RWPE2 (cell line): ENCODE results near the gene CHD1L.

ENCODE experiments used
- ATAC-seq: fragments of 200-7000 bp; cut with Tn5 transposase; 3 replicates; pipeline ENCODE4 v1.9.1; 2021; ENCODE audit warnings: low read depth
- DNase-seq: peaks from one replicate; pipeline ENCODE4 v3.0.0-alpha.2; 2020; ENCODE audit warnings: low spot score
- H3K27ac ChIP-seq: fragments of 450-650 bp; 2 replicates; pipeline ENCODE4 v1.5.1; 2017; ENCODE audit warnings: mild to moderate bottlenecking; ENCODE audit not compliant: poor library complexity, severe bottlenecking
- H3K27me3 ChIP-seq: fragments of 250-450 bp; sonication (Bioruptor Pico); 2 replicates; pipeline ENCODE4 v1.5.1; 2021; ENCODE audit warnings: mild to moderate bottlenecking, moderate library complexity; ENCODE audit not compliant: insufficient read depth, poor library complexity, severe bottlenecking
- H3K36me3 ChIP-seq: fragments of 250-450 bp; sonication (Bioruptor Pico); 2 replicates; pipeline ENCODE4 v1.5.1; 2020; ENCODE audit warnings: low read depth, mild to moderate bottlenecking, moderate library complexity
- H3K4me1 ChIP-seq: fragments of 250-450 bp; sonication (Bioruptor Pico); 2 replicates; pipeline ENCODE4 v1.5.1; 2021; ENCODE audit warnings: mild to moderate bottlenecking, moderate library complexity; ENCODE audit not compliant: insufficient read depth, poor library complexity, severe bottlenecking
- H3K4me3 ChIP-seq: fragments of 250-450 bp; sonication (Bioruptor Pico); 2 replicates; pipeline ENCODE4 v1.5.1; 2021; ENCODE audit warnings: mild to moderate bottlenecking, moderate library complexity; ENCODE audit not compliant: severe bottlenecking
- H3K9me3 ChIP-seq: fragments of 250-450 bp; sonication (Bioruptor Pico); 2 replicates; pipeline ENCODE4 v1.5.1; 2021; ENCODE audit warnings: mild to moderate bottlenecking, moderate library complexity; ENCODE audit not compliant: severe bottlenecking
- CTCF ChIP-seq: fragments of 450-650 bp; IDR thresholded peaks from one replicate; pipeline ENCODE4 v1.5.1; 2017; ENCODE audit warnings: mild to moderate bottlenecking, moderate library complexity; ENCODE audit not compliant: poor library complexity, severe bottlenecking

Gene CHD1L

GRCh38 chr1:147204080-147204479 is 38.4 kb upstream of the CHD1L start:
- DNase-seq (no peak), ATAC-seq (no peak)
- no peak overlapping the region for H3K27ac ChIP-seq
- H3K36me3 ChIP-seq = no peaks in the 10 kb centered on the region
- H3K4me1 ChIP-seq = no peaks in the 10 kb centered on the region
- H3K4me3 ChIP-seq = no peak overlapping the region
- no peaks in the 10 kb centered on the region for H3K27me3 ChIP-seq
- H3K9me3 ChIP-seq = no peaks in the 10 kb centered on the region
- no peak for TF ChIP-seq CTCF

- H3K27ac ChIP-seq = no peak overlapping the region
- DNase-seq (no peak), ATAC-seq (no peak)
- no peaks in the 10 kb centered on the region for H3K36me3 ChIP-seq
- H3K4me1 ChIP-seq = no peaks in the 10 kb centered on the region
- H3K4me3 ChIP-seq = no peak overlapping the region
- no peaks in the 10 kb centered on the region for H3K9me3 ChIP-seq
- TF ChIP-seq CTCF = no peak
- no peaks in the 10 kb centered on the region for H3K27me3 ChIP-seq
Measured at GRCh38 chr1:147207192-147207591, 35.3 kb upstream of the CHD1L start.

- Histone ChIP-seq H3K27me3 (no peaks in the 10 kb centered on the region), H3K36me3 (no peaks in the 10 kb centered on the region), H3K4me1 (no peaks in the 10 kb centered on the region), H3K27ac (no peak overlapping the region), H3K4me3 (no peak overlapping the region), H3K9me3 (no peaks in the 10 kb centered on the region)
- no peak for TF ChIP-seq CTCF
- DNase-seq (no peak), ATAC-seq (no peak)
Measured at GRCh38 chr1:147208619-147209018, 33.9 kb upstream of the CHD1L start.

GRCh38 chr1:147209825-147210821 is 32.4 kb upstream of the CHD1L start:
- Histone ChIP-seq H3K36me3 (no peaks in the 10 kb centered on the region), H3K27ac (no peak overlapping the region), H3K9me3 (no peaks in the 10 kb centered on the region), H3K4me3 (no peak overlapping the region), H3K27me3 (no peaks in the 10 kb centered on the region), H3K4me1 (no peaks in the 10 kb centered on the region)
- DNase-seq (no peak), ATAC-seq (no peak)
- TF ChIP-seq CTCF = no peak

GRCh38 chr1:147210987-147211386 is 31.5 kb upstream of the CHD1L start:
- ATAC-seq (no peak), DNase-seq (no peak)
- H3K27ac ChIP-seq = no peak overlapping the region
- no peaks in the 10 kb centered on the region for H3K9me3 ChIP-seq
- no peak overlapping the region for H3K4me3 ChIP-seq
- H3K4me1 ChIP-seq = no peaks in the 10 kb centered on the region
- TF ChIP-seq CTCF = no peak
- no peaks in the 10 kb centered on the region for H3K36me3 ChIP-seq
- no peaks in the 10 kb centered on the region for H3K27me3 ChIP-seq
